GM12878 (cell line): ENCODE measurements around the gene DLEC1. TPM values are rescaled to one million over a fixed set of nuclear protein-coding genes. Genes with fewer than 3 reads are reported as not detected.

Source experiments
- ATAC-seq: fragments of 200-7000 bp; cut with Tn5 transposase; 3 replicates; pipeline ENCODE4 v1.9.1; 2020; ENCODE audit warnings: mild to moderate bottlenecking, moderate library complexity
- BruUV-seq: library from RNA; stranded (reverse); fragments of 400-500 nt; replicated peaks from 2 replicates; lab custom pipeline; 2021; lab: Mats Ljungman, UMichigan
- CTCF ChIA-PET: fragments of 300-600 bp; sonication (Branson Sonifier 250); formaldehyde crosslinking; extraction: SDS; loops from one replicate; lab custom pipeline; 2021; ENCODE audit warnings: inconsistent platforms; lab: Yijun Ruan, JAX
- POLR2A ChIA-PET: fragments of 350-600 bp; formaldehyde crosslinking; extraction: SDS; loops from one replicate; lab custom pipeline; 2021; ENCODE audit warnings: inconsistent platforms; lab: Charles Lee
- RAD21 ChIA-PET: fragments of 300-600 bp; sonication (Branson Sonifier 250); formaldehyde crosslinking; loops from one replicate; lab custom pipeline; 2023; ENCODE audit warnings: antibody characterized with exemption; ENCODE audit not compliant: unreplicated experiment; lab: Charles Lee
- SMC1A ChIA-PET: fragments of 300-600 bp; sonication (Branson Sonifier 250); formaldehyde crosslinking; loops from one replicate; lab custom pipeline; 2023; ENCODE audit not compliant: unreplicated experiment, uncharacterized antibody; lab: Charles Lee
- DNase-seq: peaks from one replicate; pipeline ENCODE4 v3.0.0-alpha.2; 2011; ENCODE audit warnings: low read depth, low spot score
- FAIRE-seq: peaks from 3 replicates; lab custom pipeline; 2011; peaks lifted over from hg19 to GRCh38; lab: Jason Lieb, UNC
- H2AFZ ChIP-seq: 2 replicates; pipeline ENCODE4 v1.6.0; 2011; ENCODE audit warnings: low read depth, low read length, control low read depth; ENCODE audit not compliant: control insufficient read depth
- H3K27ac ChIP-seq: 2 replicates; pipeline ENCODE4 v1.5.1; 2011; ENCODE audit warnings: control low read depth; ENCODE audit not compliant: control insufficient read depth, insufficient read depth
- H3K27me3 ChIP-seq, 2 experiments: replicated peaks in 1 of 2; 2 replicates each; pipeline versions ENCODE4 v1.6.0 to v1.6.1; 2011; ENCODE audit warnings: low read length in 1 of 2; ENCODE audit not compliant: control insufficient read depth in 2 of 2, insufficient read depth in 2 of 2
- H3K36me3 ChIP-seq, 2 experiments: 2 replicates each; pipeline ENCODE4 v1.5.1; 2011; ENCODE audit warnings: low read length in 1 of 2; ENCODE audit not compliant: control insufficient read depth in 2 of 2, insufficient read depth in 2 of 2
- H3K4me1 ChIP-seq: 2 replicates; pipeline ENCODE4 v1.6.1; 2011; ENCODE audit warnings: mild to moderate bottlenecking, low read length, moderate library complexity, mixed read lengths; ENCODE audit not compliant: control insufficient read depth, insufficient read depth
- H3K4me2 ChIP-seq: 2 replicates; pipeline ENCODE4 v1.6.0; 2011; ENCODE audit warnings: control low read depth; ENCODE audit not compliant: control insufficient read depth, insufficient read depth
- H3K4me3 ChIP-seq: fragments of 200-600 bp; sonication (generic); 2 replicates; pipeline ENCODE4 v1.5.1; 2016
- H3K79me2 ChIP-seq: 2 replicates; pipeline ENCODE4 v1.6.0; 2011; ENCODE audit warnings: low read length; ENCODE audit not compliant: control insufficient read depth, insufficient read depth
- H3K9ac ChIP-seq: 2 replicates; pipeline ENCODE4 v1.8.0; 2011; ENCODE audit warnings: low read length, control low read depth, mixed read lengths; ENCODE audit not compliant: control insufficient read depth, insufficient read depth
- H3K9me3 ChIP-seq: replicated peaks from 3 replicates; pipeline ENCODE4 v1.5.1; 2011; ENCODE audit warnings: mild to moderate bottlenecking, low read length; ENCODE audit not compliant: control insufficient read depth, insufficient read depth
- H4K20me1 ChIP-seq: 2 replicates; pipeline ENCODE4 v1.6.0; 2011; ENCODE audit not compliant: control insufficient read depth, insufficient read depth
- BCL11A ChIP-seq: IDR thresholded peaks from 2 replicates; pipeline ENCODE4 v1.6.1; 2011; ENCODE audit warnings: low read depth, low read length
- CHD4 ChIP-seq: fragments of 200-600 bp; sonication (generic); IDR thresholded peaks from 2 replicates; pipeline ENCODE4 v1.6.1; 2016; ENCODE audit warnings: mild to moderate bottlenecking
- E2F4 ChIP-seq: IDR thresholded peaks from 2 replicates; pipeline ENCODE4 v1.6.1; 2012; ENCODE audit warnings: low read depth, low read length, improper control_type of control experiment
- ETV6 ChIP-seq, 2 experiments: fragments of 450-650 bp in 1 of 2; IDR thresholded peaks in 1 of 2; conservative IDR thresholded peaks in 1 of 2; 2 replicates each; pipeline ENCODE4 v1.6.1; 2014; ENCODE audit warnings: antibody characterized with exemption in 1 of 2, borderline replicate concordance in 1 of 2, low read depth in 1 of 2, mild to moderate bottlenecking in 1 of 2, moderate library complexity in 1 of 2
- FOXK2 ChIP-seq: fragments of 450-650 bp; IDR thresholded peaks from 2 replicates; pipeline ENCODE4 v1.6.1; 2017; ENCODE audit warnings: mild to moderate bottlenecking, moderate library complexity
- HDAC6 ChIP-seq: fragments of 200-600 bp; sonication (generic); IDR thresholded peaks from one replicate; pipeline ENCODE4 v1.8.0; 2017; ENCODE audit warnings: antibody characterized with exemption; ENCODE audit not compliant: unreplicated experiment
- MYC ChIP-seq: IDR thresholded peaks from 2 replicates; pipeline ENCODE4 v1.6.1; 2011; ENCODE audit warnings: mild to moderate bottlenecking, low read length, moderate library complexity, inconsistent platforms; ENCODE audit not compliant: insufficient read depth, insufficient replicate concordance, insufficient read length, severe bottlenecking
- POLR2AphosphoS2 ChIP-seq: IDR thresholded peaks from 2 replicates; pipeline ENCODE4 v1.6.1; 2011; ENCODE audit warnings: low read depth, mild to moderate bottlenecking, low read length, improper control_type of control experiment, moderate library complexity
- REST ChIP-seq: IDR thresholded peaks from 2 replicates; pipeline ENCODE4 v1.6.1; 2012; ENCODE audit warnings: mild to moderate bottlenecking, low read depth, low read length
- SMAD1 ChIP-seq: fragments of 450-650 bp; IDR thresholded peaks from 2 replicates; pipeline ENCODE4 v1.6.1; 2018; ENCODE audit warnings: mild to moderate bottlenecking, low read depth; ENCODE audit not compliant: partially characterized antibody
- TAF1 ChIP-seq: IDR thresholded peaks from 2 replicates; pipeline ENCODE4 v1.6.1; 2011; ENCODE audit warnings: mild to moderate bottlenecking, low read depth, low read length, borderline replicate concordance
- TCF12 ChIP-seq: IDR thresholded peaks from 2 replicates; pipeline ENCODE4 v1.6.1; 2011; ENCODE audit warnings: low read depth, mild to moderate bottlenecking, low read length
- ZBED1 ChIP-seq: IDR thresholded peaks from 2 replicates; pipeline ENCODE4 v1.6.1; 2016; ENCODE audit warnings: borderline replicate concordance
- ZZZ3 ChIP-seq: IDR thresholded peaks from 2 replicates; pipeline ENCODE4 v1.6.1; 2011; ENCODE audit warnings: low read depth; ENCODE audit not compliant: control insufficient read depth, insufficient read length
- WGBS: methylation state at CpG from one replicate; pipeline ENCODE4 v1.1.6; 2016; ENCODE audit warnings: low lambda C conversion rate; ENCODE audit not compliant: insufficient replicate concordance, insufficient coverage; ENCODE audit errors: missing lambda C conversion rate; 5-methylcytosine and 5-hydroxymethylcytosine counted together
- in situ Hi-C: fragments of 300-500 bp; cut with MboI; formaldehyde crosslinking; loops from 9 replicates; pipeline ENCODE4 v1.14.3; 2018; ENCODE audit warnings: mixed read lengths
- intact Hi-C: fragments of 100-400 bp; cut with micrococcal nuclease; formaldehyde crosslinking; loops from one replicate; pipeline ENCODE4 v1.14.2; 2022; ENCODE audit not compliant: unreplicated experiment
- polyA plus RNA-seq, 11 experiments: library from polyadenylated mRNA; depleted of rRNA in 4 of 11; unstranded in 6 of 11; stranded (reverse) in 5 of 11; fragments of >200 nt; fragmentation: Nextera tagmentation in 4 of 11; fragmentation: Illumina TruSeq in 1 of 11; extraction: Ambion mirVana in 4 of 11; extraction: Trizol in 1 of 11; gene quantifications; 1 replicate in 1 of 11; 2 replicates in 10 of 11; pipeline versions ENCODE4 v1.2.1 to v1.2.3, GENCODE V29; 2011 to 2016; ENCODE audit warnings: inconsistent platforms in 2 of 11, missing spikeins in 2 of 11, low read depth in 1 of 11
- total RNA-seq, 4 experiments: library from RNA; depleted of rRNA in 3 of 4; stranded (reverse); fragments of >200 nt in 3 of 4; fragmentation: Illumina TruSeq in 1 of 4; extraction: Trizol in 1 of 4; gene quantifications; 2 replicates each; pipeline versions ENCODE4 v1.2.1 to v1.2.3, GENCODE V29; 2013 to 2021

Gene DLEC1
- total and polyA plus RNA-seq, 10 of the 15 experiments (the other 5 are each of a cell fraction or from before 2014, with no cell fraction given): 0.03 to 0.29 (median 0.07) TPM; not detected in 3

GRCh38 chr3:38015485-38015884 is 23.5 kb upstream of the DLEC1 start:
- H3K4me1 ChIP-seq: no peaks in the 10 kb centered on the region
- no peak overlapping the region for H3K27ac ChIP-seq
- H3K27me3 ChIP-seq: no peaks in the 10 kb centered on the region
- ATAC-seq: no peak
- POLR2A ChIA-PET: no interaction called here
- no peak overlapping the region for H3K4me3 ChIP-seq
- SMC1A ChIA-PET: interaction anchor here (1.0 kb wide), 1 partner anchor 12 kb away, joined by 3 read pairs; no protein-coding TSS in a partner anchor
- H3K79me2 ChIP-seq: no peaks in the 10 kb centered on the region
- no peak for FAIRE-seq
- in situ Hi-C loops: no loop called here
- BruUV-seq: no TSS peak
- RAD21 ChIA-PET: no interaction called here
- intact Hi-C loops: no loop called here
- WGBS: 0% methylated on average over 3 of the region's 3 CpGs
- no peak for DNase-seq
- no peak overlapping the region for H2AFZ ChIP-seq
- H3K36me3 ChIP-seq: no peaks in the 10 kb centered on the region
- no peaks in the 10 kb centered on the region for H4K20me1 ChIP-seq
- no peak for TF ChIP-seq TAF1
- TF ChIP-seq BCL11A: no peak
- TF ChIP-seq CHD4: no peak
- no peak for TF ChIP-seq ZZZ3
- no peak for TF ChIP-seq POLR2AphosphoS2
- TF ChIP-seq MYC: no peak
- no peak for TF ChIP-seq TCF12
- no peak for TF ChIP-seq E2F4
- no peak for TF ChIP-seq HDAC6
- no peak for TF ChIP-seq ZBED1
- no peak for TF ChIP-seq REST
- no peak for TF ChIP-seq FOXK2
- no peak for TF ChIP-seq ETV6 (conservative IDR thresholded peaks at IDR 0.05 in 1 of 2, IDR thresholded peaks at IDR 0.05 in 1 of 2; ENCODE audit: borderline replicate concordance in 1 of 2, low read depth in 1 of 2)
- TF ChIP-seq SMAD1: no peak
- H3K9ac ChIP-seq: no peak overlapping the region
- CTCF ChIA-PET: no interaction called here
- H3K9me3 ChIP-seq: no peaks in the 10 kb centered on the region; the same call in 2 of the 3 replicates
- no peak overlapping the region for H3K4me2 ChIP-seq
